CD14-positive monocyte (primary cell): ENCODE measurements around the gene SKIC8. TPM values are rescaled to one million over a fixed set of nuclear protein-coding genes. Genes with fewer than 3 reads are reported as not detected.

Experiments
- DNase-seq, 3 donors: peaks; one replicate each; pipeline ENCODE4 v3.0.0-alpha.2; 2011 to 2022
- H2AFZ ChIP-seq: 2 replicates; pipeline ENCODE4 v1.6.0; 2012; ENCODE audit warnings: mild to moderate bottlenecking, low read depth, low read length, inconsistent platforms; ENCODE audit not compliant: insufficient read depth, poor library complexity, severe bottlenecking
- H3K27ac ChIP-seq, 2 donors: 1 replicate in 1 of 2; 2 replicates in 1 of 2; pipeline ENCODE4 v1.5.1; 2012 to 2013; ENCODE audit warnings: low read length in 2 of 2, control low read depth in 1 of 2, inconsistent platforms in 1 of 2, low read depth in 1 of 2, mild to moderate bottlenecking in 1 of 2
- H3K27me3 ChIP-seq, 2 donors: one replicate each; pipeline versions ENCODE4 v1.6.0 to v1.6.1; 2011 to 2013; ENCODE audit warnings: low read length in 2 of 2; ENCODE audit not compliant: control insufficient read depth in 2 of 2, insufficient read depth in 2 of 2
- H3K36me3 ChIP-seq, 2 donors: replicated peaks in 1 of 2; 1 replicate in 1 of 2; 2 replicates in 1 of 2; pipeline versions ENCODE4 v1.5.1 to v1.6.1; 2012 to 2013; ENCODE audit warnings: low read length in 2 of 2, control low read depth in 1 of 2, inconsistent platforms in 1 of 2, mild to moderate bottlenecking in 1 of 2; ENCODE audit not compliant: insufficient read depth in 2 of 2, control insufficient read depth in 1 of 2
- H3K4me1 ChIP-seq, 2 donors: 1 replicate in 1 of 2; 2 replicates in 1 of 2; pipeline versions ENCODE4 v1.5.1 to v1.6.1; 2012 to 2013; ENCODE audit warnings: low read length in 2 of 2, control low read depth in 1 of 2, inconsistent platforms in 1 of 2, mild to moderate bottlenecking in 1 of 2, moderate library complexity in 1 of 2; ENCODE audit not compliant: insufficient read depth in 2 of 2, control insufficient read depth in 1 of 2
- H3K4me2 ChIP-seq: replicated peaks from 2 replicates; pipeline ENCODE3; 2012; ENCODE audit warnings: low read length, moderate library complexity, mild to moderate bottlenecking; ENCODE audit not compliant: poor library complexity, severe bottlenecking; ENCODE audit errors: extremely low read depth
- H3K4me3 ChIP-seq, 3 experiments: fragments of 200-600 bp in 1 of 3; sonication (generic) in 1 of 3; replicated peaks in 1 of 3; 1 replicate in 2 of 3; 2 replicates in 1 of 3; pipeline ENCODE4 v1.5.1; 2011 to 2013; ENCODE audit warnings: low read length in 3 of 3, mild to moderate bottlenecking in 3 of 3, control low read depth in 2 of 3, low read depth in 2 of 3, inconsistent platforms in 1 of 3, moderate library complexity in 1 of 3
- H3K79me2 ChIP-seq: 2 replicates; pipeline ENCODE4 v1.6.0; 2012; ENCODE audit warnings: mild to moderate bottlenecking, control low read depth, inconsistent platforms, low read length, moderate library complexity; ENCODE audit not compliant: insufficient read depth
- H3K9ac ChIP-seq: 2 replicates; pipeline ENCODE4 v1.6.0; 2017; ENCODE audit warnings: low read length, mild to moderate bottlenecking; ENCODE audit not compliant: insufficient read depth, poor library complexity, severe bottlenecking
- H3K9me3 ChIP-seq, 2 donors: replicated peaks in 1 of 2; 1 replicate in 1 of 2; 2 replicates in 1 of 2; pipeline versions ENCODE4 v1.5.1 to v1.6.1; 2012 to 2013; ENCODE audit warnings: low read length in 2 of 2, control low read depth in 1 of 2; ENCODE audit not compliant: control insufficient read depth in 1 of 2, insufficient read depth in 1 of 2
- H4K20me1 ChIP-seq: 2 replicates; pipeline ENCODE4 v1.6.0; 2012; ENCODE audit warnings: mild to moderate bottlenecking, low read length, control low read depth, moderate library complexity; ENCODE audit not compliant: insufficient read depth
- H3K27ac Mint-ChIP-seq, 7 donors: one replicate each; pipeline ENCODE4 v1.8.0; 2020; ENCODE audit warnings: mild to moderate bottlenecking in 7 of 7, mixed read lengths in 7 of 7, moderate library complexity in 6 of 7, inconsistent platforms in 2 of 7
- H3K27me3 Mint-ChIP-seq, 3 donors: one replicate each; pipeline ENCODE4 v1.8.0; 2021 to 2022; ENCODE audit warnings: low read depth in 3 of 3, mild to moderate bottlenecking in 3 of 3, mixed read lengths in 3 of 3, moderate library complexity in 3 of 3, inconsistent platforms in 1 of 3
- H3K36me3 Mint-ChIP-seq, 2 donors: one replicate each; pipeline ENCODE4 v1.8.0; 2020; ENCODE audit warnings: mixed read lengths in 2 of 2, inconsistent platforms in 1 of 2, mild to moderate bottlenecking in 1 of 2
- H3K4me1 Mint-ChIP-seq: one replicate; pipeline ENCODE4 v1.8.0; 2020; ENCODE audit warnings: mild to moderate bottlenecking, mixed read lengths
- H3K4me3 Mint-ChIP-seq, 2 donors: one replicate each; pipeline ENCODE4 v1.8.0; 2020; ENCODE audit warnings: mild to moderate bottlenecking in 2 of 2, mixed read lengths in 2 of 2, moderate library complexity in 1 of 2
- H3K9me3 Mint-ChIP-seq, 7 donors: one replicate each; pipeline ENCODE4 v1.8.0; 2020 to 2022; ENCODE audit warnings: mixed read lengths in 7 of 7, mild to moderate bottlenecking in 6 of 7, moderate library complexity in 6 of 7, inconsistent platforms in 2 of 7
- CTCF ChIP-seq: fragments of 200-600 bp; IDR thresholded peaks from one replicate; pipeline ENCODE4 v1.8.0; 2022; ENCODE audit warnings: antibody characterized with exemption, mild to moderate bottlenecking
- WGBS: methylation state at CpG from one replicate; pipeline ENCODE4 v1.1.5; 2013; ENCODE audit warnings: missing lambda C conversion rate; ENCODE audit not compliant: insufficient coverage; 5-methylcytosine and 5-hydroxymethylcytosine counted together
- intact Hi-C, 2 donors: fragments of 100-400 bp; cut with micrococcal nuclease; formaldehyde crosslinking; loops; one replicate each; pipeline versions ENCODE4 v1.15.0 to v1.15.1; 2023
- polyA plus RNA-seq, 3 donors: library from polyadenylated mRNA; depleted of rRNA in 1 of 3; unstranded in 2 of 3; stranded (reverse) in 1 of 3; fragments of 300-500 nt in 2 of 3; fragments of >200 nt in 1 of 3; fragmentation: Illumina TruSeq in 2 of 3; gene quantifications; 1 replicate in 2 of 3; 2 replicates in 1 of 3; pipeline ENCODE4 v1.2.3, GENCODE V29; 2012 to 2021

Gene SKIC8
- polyA plus RNA-seq, 3 donors, result 59.8 to 123 (median 88.0) TPM

DNA sequence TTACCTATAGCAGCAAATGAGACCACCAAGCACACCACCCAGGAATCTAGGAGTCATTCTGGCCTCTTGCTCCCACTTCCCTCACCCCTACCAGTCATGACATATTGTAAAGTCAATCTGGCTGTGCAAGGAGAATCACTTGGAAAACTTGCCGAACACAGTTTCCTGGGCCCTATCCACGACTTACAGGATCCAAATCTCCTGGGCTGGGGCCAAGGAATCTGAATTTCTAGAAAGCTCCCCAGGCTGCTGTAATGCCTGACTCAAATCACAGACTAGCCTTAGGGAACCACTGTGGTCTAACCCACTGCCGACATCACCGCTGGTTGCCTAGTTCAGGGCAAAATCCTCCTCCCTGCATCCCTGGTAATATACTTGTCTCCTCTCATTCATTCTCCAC lies 36.6 kb upstream of the SKIC8 start:
- TF ChIP-seq CTCF, result no peak

DNA sequence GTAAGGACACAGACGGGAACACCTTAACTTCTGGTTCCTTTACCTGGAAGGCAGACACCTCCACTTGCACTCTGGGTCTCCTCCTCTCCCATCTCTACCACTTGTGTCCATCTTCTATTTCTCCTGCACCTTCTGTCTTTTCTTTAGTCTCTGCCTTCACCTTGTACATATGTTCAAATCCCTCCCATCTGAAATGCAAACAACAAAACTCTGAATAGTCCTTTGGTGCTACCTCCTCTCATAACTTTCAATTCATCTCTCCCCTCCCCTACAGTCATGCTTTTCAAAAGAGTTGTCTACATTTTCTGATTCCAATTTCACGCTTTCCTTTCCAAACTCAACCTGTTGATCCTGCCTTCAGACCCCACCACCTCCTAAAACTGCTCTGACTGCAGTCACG lies 35.4 kb upstream of the SKIC8 start:
- Histone ChIP-seq H3K9me3 (no peaks in the 10 kb centered on the region), H2AFZ (no peak overlapping the region), H3K4me2 (no peak overlapping the region), H3K79me2 (no peaks in the 10 kb centered on the region), H4K20me1 (no peaks in the 10 kb centered on the region), H3K27me3 (peaks cover 12 to 22% of the 10 kb centered on the region in 2 donors), H3K9ac (no peak overlapping the region), H3K36me3 (no peaks in the 10 kb centered on the region), H3K27ac (no peak overlapping the region), H3K4me3 (no peak overlapping the region), H3K4me1 (peaks cover 0 to under 1% of the 10 kb centered on the region in 2 donors)
- H3K36me3 Mint-ChIP-seq, result no peaks in the 10 kb centered on the region
- intact Hi-C loops, result no loop called here
- no peak overlapping the region for H3K4me3 Mint-ChIP-seq
- no peak for TF ChIP-seq CTCF
- peaks cover 0 to 3% (median 0%) of the 10 kb centered on the region in 7 donors for H3K9me3 Mint-ChIP-seq
- H3K27me3 Mint-ChIP-seq, result peaks cover 22 to 27% (median 24%) of the 10 kb centered on the region in 3 donors
- no peaks in the 10 kb centered on the region for H3K4me1 Mint-ChIP-seq
- 96% methylated on average over 3 of the region's 3 CpGs for WGBS
- no peak for DNase-seq
- H3K27ac Mint-ChIP-seq, result no peak overlapping the region

More for the DNA sequence above, 36.6 kb upstream of the SKIC8 start:
- intact Hi-C loops, result no loop called here
- Histone ChIP-seq H3K79me2 (no peaks in the 10 kb centered on the region), H3K4me3 (no peak overlapping the region), H3K36me3 (no peaks in the 10 kb centered on the region), H4K20me1 (no peaks in the 10 kb centered on the region), H3K27me3 (peaks cover 22 to 32% of the 10 kb centered on the region in 2 donors), H3K27ac (no peak overlapping the region), H2AFZ (no peak overlapping the region), H3K9ac (no peak overlapping the region), H3K4me1 (peaks cover 8 to 12% of the 10 kb centered on the region in 2 donors), H3K9me3 (peaks cover 0 to 4% of the 10 kb centered on the region in 2 donors), H3K4me2 (no peak overlapping the region)
- peaks cover 8% of the 10 kb centered on the region for H3K4me1 Mint-ChIP-seq
- no peak for DNase-seq
- H3K9me3 Mint-ChIP-seq, result peaks cover 0 to 5% (median 0%) of the 10 kb centered on the region in 7 donors
- H3K4me3 Mint-ChIP-seq, result no peak overlapping the region
- peaks cover 33 to 39% (median 34%) of the 10 kb centered on the region in 3 donors for H3K27me3 Mint-ChIP-seq
- H3K36me3 Mint-ChIP-seq, result no peaks in the 10 kb centered on the region
- 90% methylated on average over 4 of the region's 4 CpGs for WGBS
- H3K27ac Mint-ChIP-seq, result no peak overlapping the region
